Choroid plexus epithelial cell (primary cell): ENCODE results near the gene GAN.

Experiments used
- DNase-seq: peaks from one replicate; pipeline ENCODE4 v3.0.0-alpha.2; 2010; ENCODE audit warnings: low read depth
- H3K4me3 ChIP-seq: 2 replicates; pipeline ENCODE4 v1.5.1; 2011; ENCODE audit warnings: low read depth, mild to moderate bottlenecking, control low read depth, low read length, moderate library complexity
- TF ChIP-seq, protein P1 (sequence below): conservative IDR thresholded peaks from 2 replicates; pipeline ENCODE4 v1.5.1; 2011; ENCODE audit warnings: low read depth, mild to moderate bottlenecking, control low read depth, inconsistent platforms, low read length, moderate library complexity

GAN gene

DNA sequence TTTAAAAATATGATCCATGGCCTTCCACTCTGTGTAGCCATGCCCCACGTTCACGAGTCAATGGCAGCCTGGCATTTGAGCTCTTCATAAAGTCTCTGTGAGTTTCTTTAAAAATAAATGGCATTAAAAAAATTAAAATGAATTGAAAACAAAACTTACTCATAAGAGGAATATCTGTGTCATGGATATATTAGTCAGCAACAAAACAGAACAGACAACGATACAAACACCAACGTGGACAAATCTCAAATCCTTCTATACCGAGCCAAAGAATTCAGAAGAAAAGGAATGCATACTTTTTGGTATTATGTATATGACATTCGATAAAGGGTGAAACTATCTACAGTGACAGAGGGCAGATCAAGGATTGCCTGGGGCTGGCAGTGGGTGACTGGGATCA is 121.6 kb downstream of the GAN start:
- H3K4me3 ChIP-seq, result no peak overlapping the region
- TF ChIP-seq, protein P1, sequence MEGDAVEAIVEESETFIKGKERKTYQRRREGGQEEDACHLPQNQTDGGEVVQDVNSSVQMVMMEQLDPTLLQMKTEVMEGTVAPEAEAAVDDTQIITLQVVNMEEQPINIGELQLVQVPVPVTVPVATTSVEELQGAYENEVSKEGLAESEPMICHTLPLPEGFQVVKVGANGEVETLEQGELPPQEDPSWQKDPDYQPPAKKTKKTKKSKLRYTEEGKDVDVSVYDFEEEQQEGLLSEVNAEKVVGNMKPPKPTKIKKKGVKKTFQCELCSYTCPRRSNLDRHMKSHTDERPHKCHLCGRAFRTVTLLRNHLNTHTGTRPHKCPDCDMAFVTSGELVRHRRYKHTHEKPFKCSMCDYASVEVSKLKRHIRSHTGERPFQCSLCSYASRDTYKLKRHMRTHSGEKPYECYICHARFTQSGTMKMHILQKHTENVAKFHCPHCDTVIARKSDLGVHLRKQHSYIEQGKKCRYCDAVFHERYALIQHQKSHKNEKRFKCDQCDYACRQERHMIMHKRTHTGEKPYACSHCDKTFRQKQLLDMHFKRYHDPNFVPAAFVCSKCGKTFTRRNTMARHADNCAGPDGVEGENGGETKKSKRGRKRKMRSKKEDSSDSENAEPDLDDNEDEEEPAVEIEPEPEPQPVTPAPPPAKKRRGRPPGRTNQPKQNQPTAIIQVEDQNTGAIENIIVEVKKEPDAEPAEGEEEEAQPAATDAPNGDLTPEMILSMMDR, result no peak
- no peak for DNase-seq

DNA sequence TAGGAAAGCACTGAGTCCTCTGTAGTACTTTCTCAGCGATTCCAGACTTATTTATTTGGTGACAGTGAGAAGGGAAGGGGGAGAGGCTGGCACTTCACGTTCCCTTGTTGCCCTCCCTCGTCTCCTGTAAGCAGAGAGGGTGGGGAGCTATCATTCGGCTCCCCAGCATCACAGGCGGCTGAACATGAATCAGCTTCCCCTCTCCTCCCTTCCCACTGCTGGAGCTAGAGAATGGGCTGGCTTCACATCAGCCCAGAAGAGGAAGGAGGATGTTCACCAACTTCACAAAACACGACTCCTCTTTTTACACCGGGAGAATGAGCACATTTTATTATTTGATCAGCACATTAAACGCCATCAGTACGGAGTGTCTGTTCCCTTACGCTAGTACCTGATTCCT is 123.1 kb downstream of the GAN start:
- DNase-seq, result no peak
- TF ChIP-seq, protein P1, result no peak
- no peak overlapping the region for H3K4me3 ChIP-seq
